Measurements from ENCODE around the gene HNF1A. TPM values are rescaled to one million over a fixed set of nuclear protein-coding genes. Genes with fewer than 3 reads are reported as not detected.
A peak's percentile ranks its signal among the peaks of the same experiment; 100 is the strongest.

HNF1A gene
- total and polyA plus RNA-seq, 9 of the 15 experiments (the other 6 are each of a cell fraction or from before 2014, with no cell fraction given), result not detected

GRCh38 chr12:121015825-121016766, 37.8 kb downstream of the HNF1A start, which contains the start of gene C12orf43 (continued):
- no peak for TF ChIP-seq ATF4 (CRISPR knock-in tag; IDR thresholded peaks at IDR 0.05)
- peak; percentile 70 for TF ChIP-seq TFAP4 (CRISPR knock-in tag; IDR thresholded peaks at IDR 0.05; ENCODE audit: borderline replicate concordance)
- TF ChIP-seq ZEB2 (IDR thresholded peaks at IDR 0.05), result no peak
- TF ChIP-seq NCOR1 (IDR thresholded peaks at IDR 0.05), result 0 out of 2 replicates have a peak, but pooled peaks have one; percentile 7
- TF ChIP-seq FUS (optimal IDR thresholded peaks at IDR 0.05; ENCODE audit: low read depth, low read length), result no peak
- peak; percentile 76; the same call in 1 of the 2 replicates for TF ChIP-seq JUN (IDR thresholded peaks at IDR 0.05; ENCODE audit: borderline replicate concordance, low read depth, low read length)
- no peak for TF ChIP-seq JUN (CRISPR knock-in tag; IDR thresholded peaks at IDR 0.05; ENCODE audit: borderline replicate concordance)
- no peak for TF ChIP-seq ZSCAN32 (CRISPR knock-in tag; IDR thresholded peaks at IDR 0.05)
- TF ChIP-seq ELF1 (tag; IDR thresholded peaks at IDR 0.05), result no peak
- no peak for TF ChIP-seq MIER1 (IDR thresholded peaks at IDR 0.05; ENCODE audit: low read depth)
- no peak for TF ChIP-seq BMI1 (IDR thresholded peaks at IDR 0.05; ENCODE audit: low read length)
- no peak for TF ChIP-seq TARDBP (IDR thresholded peaks at IDR 0.05)
- TF ChIP-seq PTBP1 (IDR thresholded peaks at IDR 0.05; ENCODE audit: low read depth, low read length), result no peak
- peak in 1 of 2 experiments; percentile 95 for TF ChIP-seq AFF1 (IDR thresholded peaks at IDR 0.05; ENCODE audit: low read depth in 1 of 2, partially characterized antibody in 2 of 2)
- TF ChIP-seq SMARCA4 (IDR thresholded peaks at IDR 0.05), result no peak
- TF ChIP-seq KLF10 (CRISPR knock-in tag; IDR thresholded peaks at IDR 0.05), result no peak
- no peak for TF ChIP-seq AFF4 (CRISPR knock-in tag; IDR thresholded peaks at IDR 0.05)
- TF ChIP-seq RUNX1 (IDR thresholded peaks at IDR 0.05; ENCODE audit: low read depth), result no peak

Measured in K562 (cell line).